Stomach (tissue), 9 donors: ENCODE results near the gene UGT1A8. TPM values are rescaled to one million over a fixed set of nuclear protein-coding genes. Genes with fewer than 3 reads are reported as not detected.
"Not testable (repeated sequence)": the region's sequence is repeated elsewhere in the genome, so short reads cannot be mapped to it uniquely, and the experiment has no call there.

ENCODE experiments used
- DNase-seq, 2 donors: peaks; one replicate each; pipeline versions ENCODE4 v3.0.0 to v3.0.0-alpha.2; 2013 to 2019
- H3K27ac ChIP-seq, 5 donors: fragments of 200-600 bp in 4 of 5; sonication (generic) in 4 of 5; one replicate each; pipeline ENCODE4 v1.5.1; 2013 to 2019; ENCODE audit warnings: mild to moderate bottlenecking in 1 of 5, moderate library complexity in 1 of 5
- H3K27me3 ChIP-seq, 3 donors: fragments of 200-600 bp; sonication (generic); one replicate each; pipeline ENCODE4 v1.5.1; 2017 to 2019; ENCODE audit warnings: mixed run types in 1 of 3
- H3K36me3 ChIP-seq, 4 donors: fragments of 200-600 bp; sonication (generic); 1 replicate in 3 of 4; 2 replicates in 1 of 4; pipeline ENCODE4 v1.5.1; 2016 to 2019
- H3K4me1 ChIP-seq, 4 donors: fragments of 200-600 bp; sonication (generic); one replicate each; pipeline ENCODE4 v1.5.1; 2016 to 2019
- H3K4me3 ChIP-seq, 4 donors: fragments of 200-600 bp; sonication (generic) in 3 of 4; one replicate each; pipeline ENCODE4 v1.5.1; 2016 to 2019; ENCODE audit warnings: mild to moderate bottlenecking in 1 of 4
- H3K9me3 ChIP-seq, 4 donors: fragments of 200-600 bp; sonication (generic); one replicate each; pipeline ENCODE4 v1.5.1; 2016 to 2019
- EP300 ChIP-seq: sonication (generic); formaldehyde crosslinking; IDR thresholded peaks from one replicate; pipeline ENCODE4 v1.6.1; 2017; ENCODE audit warnings: antibody characterized with exemption
- POLR2A ChIP-seq, 4 donors: fragments of 450-650 bp; IDR thresholded peaks; one replicate each; pipeline ENCODE4 v1.6.1; 2016; ENCODE audit warnings: antibody characterized with exemption in 4 of 4, control low read depth in 2 of 4, mild to moderate bottlenecking in 1 of 4, moderate library complexity in 1 of 4
- POLR2AphosphoS5 ChIP-seq, 3 donors: sonication (generic); formaldehyde crosslinking; IDR thresholded peaks; one replicate each; pipeline ENCODE4 v1.6.1; 2016; ENCODE audit warnings: antibody characterized with exemption in 3 of 3
- WGBS, 5 donors: extraction: QIAGEN DNeasy Blood & Tissue Kit in 3 of 5; methylation state at CpG; one replicate each; pipeline versions ENCODE4 v1.1.5 to v1.1.7; 2013 to 2018; 5-methylcytosine and 5-hydroxymethylcytosine counted together
- intact Hi-C: fragments of 100-400 bp; cut with DNase I; formaldehyde crosslinking; loops from one replicate; pipeline ENCODE4 v1.15.1; 2023; ENCODE audit warnings: low total_unique reads
- polyA plus RNA-seq, 3 donors: library from polyadenylated mRNA; stranded (reverse); fragments of 200-250 nt; gene quantifications; one replicate each; pipeline ENCODE4 v1.2.3, GENCODE V29; 2013
- total RNA-seq, 5 donors: library from RNA; depleted of rRNA; stranded (reverse); fragments of >200 nt; gene quantifications; one replicate each; pipeline versions ENCODE4 v1.1.0 to v1.2.3, GENCODE V29; 2014 to 2016
- TF ChIP-seq, protein P1 (sequence below), 7 experiments: fragments of 450-650 bp in 4 of 7; fragments of 200-600 bp in 3 of 7; sonication (generic) in 3 of 7; IDR thresholded peaks; one replicate each; pipeline ENCODE4 v1.5.1; 2016 to 2019; ENCODE audit warnings: antibody characterized with exemption in 7 of 7, control low read depth in 2 of 7, mild to moderate bottlenecking in 1 of 7
- donor health status: healthy with polysubstance abuse.
- donor health status: Bipolar disorder and iron deficiency.
- donor health status: healthy.

Gene UGT1A8
- total and polyA plus RNA-seq, 8 donors = 2.3 to 7.2 TPM; not detected in 6

DNA sequence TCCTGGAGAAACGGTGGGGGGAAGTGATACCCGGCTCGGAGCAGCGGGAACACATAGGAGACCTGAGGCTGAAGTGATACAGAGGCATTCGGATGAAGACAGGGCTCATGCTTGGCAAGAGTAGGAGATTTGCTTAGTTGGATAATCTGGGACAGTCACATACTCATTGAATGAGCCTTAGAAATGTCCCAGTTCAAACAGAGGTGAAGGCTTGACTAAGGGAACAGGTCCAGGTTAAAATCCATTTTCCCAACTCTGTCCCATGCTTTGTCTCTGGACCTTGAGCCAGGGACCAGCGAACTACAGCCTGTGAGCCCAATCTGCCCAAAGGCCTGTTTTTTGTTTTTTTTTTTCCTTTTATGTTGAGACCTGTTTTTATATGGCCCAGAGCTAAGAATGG is 76.5 kb downstream of the UGT1A8 start:
- Histone ChIP-seq H3K27ac (peak overlapping the region; percentile 52 to 82 (median 71)), H3K36me3 (no peaks in the 10 kb centered on the region), H3K9me3 (no peaks in the 10 kb centered on the region), H3K4me1 (peaks cover 0 to 29% (median 17%) of the 10 kb centered on the region in 4 donors), H3K4me3 (peak overlapping the region in 3 of 4 donors; percentile 23 to 38 (median 30)), H3K27me3 (no peaks in the 10 kb centered on the region)
- intact Hi-C loops = no loop called here
- no peak for DNase-seq
- TF ChIP-seq POLR2A (IDR thresholded peaks at IDR 0.05) = no peak
- no peak for TF ChIP-seq POLR2AphosphoS5 (IDR thresholded peaks at IDR 0.05)
- TF ChIP-seq EP300 = no peak
- 40 to 75% (median 68%) methylated on average over 6 of the region's 6 CpGs for WGBS, 5 donors

DNA sequence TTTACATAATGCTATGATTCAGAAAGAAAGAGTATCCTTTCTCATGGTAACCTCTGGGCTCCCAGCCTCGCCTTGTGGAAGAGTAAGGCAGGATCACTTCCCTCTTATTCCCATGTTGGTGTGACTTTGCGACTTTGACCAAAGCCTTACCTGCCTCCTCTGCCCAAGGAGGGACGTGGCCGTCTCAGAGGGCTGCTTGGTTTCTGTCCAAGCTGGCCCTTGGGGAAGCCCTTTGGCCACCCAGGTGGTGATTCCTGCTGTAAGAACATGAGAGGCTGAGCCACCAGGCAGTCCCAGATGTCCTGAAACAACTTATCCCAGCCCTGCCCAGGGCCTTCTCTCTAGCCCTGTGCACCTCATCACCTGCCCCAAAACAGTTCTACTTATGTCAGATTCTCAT is 81.3 kb downstream of the UGT1A8 start:
- intact Hi-C loops = no loop called here
- WGBS, 5 donors = 74 to 90% (median 80%) methylated on average over 4 of the region's 4 CpGs
- Histone ChIP-seq H3K36me3 (no peaks in the 10 kb centered on the region), H3K4me3 (no peak overlapping the region), H3K27ac (peak overlapping the region; percentile 5 to 79 (median 76)), H3K27me3 (no peaks in the 10 kb centered on the region), H3K9me3 (no peaks in the 10 kb centered on the region), H3K4me1 (peaks cover 0 to 13% (median 4%) of the 10 kb centered on the region in 4 donors)
- TF ChIP-seq POLR2A (IDR thresholded peaks at IDR 0.05) = no peak
- no peak for TF ChIP-seq POLR2AphosphoS5 (IDR thresholded peaks at IDR 0.05)
- no peak for TF ChIP-seq EP300
- TF ChIP-seq, protein P1, sequence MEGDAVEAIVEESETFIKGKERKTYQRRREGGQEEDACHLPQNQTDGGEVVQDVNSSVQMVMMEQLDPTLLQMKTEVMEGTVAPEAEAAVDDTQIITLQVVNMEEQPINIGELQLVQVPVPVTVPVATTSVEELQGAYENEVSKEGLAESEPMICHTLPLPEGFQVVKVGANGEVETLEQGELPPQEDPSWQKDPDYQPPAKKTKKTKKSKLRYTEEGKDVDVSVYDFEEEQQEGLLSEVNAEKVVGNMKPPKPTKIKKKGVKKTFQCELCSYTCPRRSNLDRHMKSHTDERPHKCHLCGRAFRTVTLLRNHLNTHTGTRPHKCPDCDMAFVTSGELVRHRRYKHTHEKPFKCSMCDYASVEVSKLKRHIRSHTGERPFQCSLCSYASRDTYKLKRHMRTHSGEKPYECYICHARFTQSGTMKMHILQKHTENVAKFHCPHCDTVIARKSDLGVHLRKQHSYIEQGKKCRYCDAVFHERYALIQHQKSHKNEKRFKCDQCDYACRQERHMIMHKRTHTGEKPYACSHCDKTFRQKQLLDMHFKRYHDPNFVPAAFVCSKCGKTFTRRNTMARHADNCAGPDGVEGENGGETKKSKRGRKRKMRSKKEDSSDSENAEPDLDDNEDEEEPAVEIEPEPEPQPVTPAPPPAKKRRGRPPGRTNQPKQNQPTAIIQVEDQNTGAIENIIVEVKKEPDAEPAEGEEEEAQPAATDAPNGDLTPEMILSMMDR (IDR thresholded peaks at IDR 0.05) = no peak
- no peak for DNase-seq

DNA sequence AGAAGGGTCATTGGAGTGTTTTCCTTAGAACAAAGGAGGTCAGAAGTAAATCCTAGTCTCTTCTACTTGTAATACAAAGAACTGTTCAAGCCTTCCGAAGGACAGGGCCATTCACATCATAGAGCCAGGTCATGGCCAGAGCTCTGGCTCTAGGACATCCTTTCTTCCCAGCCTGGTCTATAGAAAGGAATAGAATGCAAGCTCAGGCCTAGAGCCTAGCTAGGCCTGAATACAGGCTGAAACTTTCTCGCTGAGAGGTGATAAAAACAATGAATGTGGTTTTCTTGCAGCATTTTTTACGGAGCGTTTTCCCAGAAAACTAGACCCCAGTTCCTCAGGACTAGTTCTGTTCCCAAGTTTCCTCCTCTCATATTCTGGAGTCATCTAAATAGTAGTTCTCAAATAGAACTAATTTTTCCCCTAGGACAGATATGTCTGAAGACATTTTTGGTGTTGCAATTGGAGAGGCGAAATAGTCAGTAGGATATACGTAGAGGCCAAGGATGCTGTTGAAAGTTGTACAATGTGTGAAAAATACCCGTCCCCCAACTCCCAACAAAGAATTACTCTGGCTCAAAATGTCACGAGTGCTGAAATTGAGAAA is 82.1 kb downstream of the UGT1A8 start:
- 77 to 88% (median 85%) methylated on average over 8 of the region's 8 CpGs for WGBS, 5 donors
- H3K27ac ChIP-seq = peak overlapping the region; percentile 66 to 79 (median 76)
- H3K4me3 ChIP-seq = no peak overlapping the region
- intact Hi-C loops = no loop called here
- DNase-seq = no peak
- no peak for TF ChIP-seq POLR2A (IDR thresholded peaks at IDR 0.05)
- TF ChIP-seq, protein P1 (IDR thresholded peaks at IDR 0.05) = no peak
- no peak for TF ChIP-seq EP300
- TF ChIP-seq POLR2AphosphoS5 (IDR thresholded peaks at IDR 0.05) = no peak
- no peaks in the 10 kb centered on the region for H3K36me3 ChIP-seq
- H3K4me1 ChIP-seq = peaks cover 0 to 13% (median 4%) of the 10 kb centered on the region in 4 donors
- H3K9me3 ChIP-seq = no peaks in the 10 kb centered on the region
- no peaks in the 10 kb centered on the region for H3K27me3 ChIP-seq

DNA sequence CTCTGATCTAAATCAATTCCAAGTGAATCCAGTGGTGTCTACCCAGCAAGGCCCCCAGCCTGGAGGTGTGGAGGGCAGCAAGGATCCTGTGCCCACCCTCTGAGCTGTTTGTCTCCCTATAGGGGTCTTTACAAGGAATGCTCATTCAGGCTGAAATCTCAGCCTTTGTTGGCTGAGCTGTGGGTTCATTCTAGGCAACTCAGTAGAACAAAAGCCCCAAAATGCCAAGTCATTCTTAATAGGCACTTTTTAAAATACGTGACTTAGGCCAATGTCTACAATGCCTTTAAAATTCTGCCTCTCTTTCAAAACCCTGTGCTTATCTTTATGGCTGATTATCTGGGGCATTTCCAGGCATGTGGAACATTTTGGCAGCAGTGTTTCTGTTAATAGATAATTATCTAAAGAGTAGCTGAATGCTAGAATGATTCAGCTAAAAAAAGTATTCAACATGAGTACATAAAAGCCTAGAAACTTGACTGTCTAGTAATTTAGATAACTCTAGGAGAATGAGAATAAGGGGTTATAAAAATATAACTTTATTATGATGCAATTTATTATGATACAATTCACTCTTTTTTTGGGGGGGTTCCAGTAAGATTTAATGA is 82.7 kb downstream of the UGT1A8 start:
- DNase-seq = peak; percentile 39 to 74
- WGBS, 5 donors = 15 to 46% (median 21%) methylated on average over 1 of the region's 1 CpG

DNA sequence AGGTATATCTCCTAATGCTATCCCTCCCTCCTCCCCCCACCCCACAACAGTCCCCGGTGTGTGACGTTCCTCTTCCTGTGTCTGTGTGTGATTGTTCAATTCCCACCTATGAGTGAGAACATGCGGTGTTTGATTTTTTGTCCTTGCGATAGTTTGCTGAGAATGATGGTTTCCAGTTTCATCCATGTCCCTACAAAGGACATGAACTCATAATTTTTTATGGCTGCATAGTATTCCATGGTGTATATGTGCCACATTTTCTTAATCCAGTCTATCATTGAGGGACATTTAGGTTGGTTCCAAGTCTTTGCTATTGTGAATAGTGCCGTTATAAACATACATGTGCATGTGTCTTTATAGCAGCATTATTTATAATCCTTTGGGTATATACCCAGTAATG is 83.4 kb downstream of the UGT1A8 start:
- H3K4me1 ChIP-seq = peaks cover 0 to 13% (median 6%) of the 10 kb centered on the region in 4 donors
- H3K36me3 ChIP-seq, DNase-seq, H3K27ac ChIP-seq, H3K27me3 ChIP-seq, H3K4me3 ChIP-seq, H3K9me3 ChIP-seq, intact Hi-C loops: not testable (repeated sequence)
- 84 to 93% (median 92%) methylated on average over 5 of the region's 5 CpGs for WGBS, 5 donors

More for the DNA sequence above, 82.7 kb downstream of the UGT1A8 start:
- H3K9me3 ChIP-seq = no peaks in the 10 kb centered on the region
- no peaks in the 10 kb centered on the region for H3K27me3 ChIP-seq
- no peak overlapping the region for H3K4me3 ChIP-seq
- intact Hi-C loops = no loop called here
- TF ChIP-seq, protein P1 (IDR thresholded peaks at IDR 0.05) = no peak
- TF ChIP-seq POLR2A (IDR thresholded peaks at IDR 0.05) = no peak
- peak in 2 of 3 donors; percentile 68 to 91 for TF ChIP-seq POLR2AphosphoS5 (IDR thresholded peaks at IDR 0.05)
- no peak for TF ChIP-seq EP300
- H3K4me1 ChIP-seq = peaks cover 0 to 13% (median 5%) of the 10 kb centered on the region in 4 donors
- H3K36me3 ChIP-seq = no peaks in the 10 kb centered on the region
- peak overlapping the region; percentile 37 to 79 (median 76) for H3K27ac ChIP-seq
